CD1c-positive myeloid dendritic cell (primary cell): Measurements from ENCODE around the gene ZNF462.
"Not testable (repeated sequence)": the region's sequence is repeated elsewhere in the genome, so short reads cannot be mapped to it uniquely, and the experiment has no call there.

Experiments used
- DNase-seq: peaks from one replicate; pipeline ENCODE4 v3.0.0-alpha.2; 2016; ENCODE audit errors: extremely low spot score

Gene ZNF462

DNA sequence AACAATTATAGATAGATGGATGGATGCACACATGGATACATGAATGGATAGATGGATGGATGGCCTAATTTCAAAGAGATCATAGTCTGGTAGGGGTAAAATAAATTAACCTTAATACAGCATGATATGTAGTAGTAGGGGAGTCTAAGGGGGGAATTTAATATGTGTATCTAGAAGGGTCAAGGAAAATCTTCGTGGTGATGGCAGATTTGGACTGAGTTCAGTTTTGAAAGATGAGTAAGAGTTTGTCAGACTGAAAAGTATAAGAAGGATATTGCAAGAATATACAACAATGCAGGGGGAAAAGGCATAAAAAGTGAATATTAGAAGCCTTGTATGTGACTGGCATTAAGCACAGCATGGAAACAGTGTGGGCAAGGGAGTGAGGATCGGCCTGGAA, 98.7 kb downstream of the ZNF462 start:
- no peak for DNase-seq

DNA sequence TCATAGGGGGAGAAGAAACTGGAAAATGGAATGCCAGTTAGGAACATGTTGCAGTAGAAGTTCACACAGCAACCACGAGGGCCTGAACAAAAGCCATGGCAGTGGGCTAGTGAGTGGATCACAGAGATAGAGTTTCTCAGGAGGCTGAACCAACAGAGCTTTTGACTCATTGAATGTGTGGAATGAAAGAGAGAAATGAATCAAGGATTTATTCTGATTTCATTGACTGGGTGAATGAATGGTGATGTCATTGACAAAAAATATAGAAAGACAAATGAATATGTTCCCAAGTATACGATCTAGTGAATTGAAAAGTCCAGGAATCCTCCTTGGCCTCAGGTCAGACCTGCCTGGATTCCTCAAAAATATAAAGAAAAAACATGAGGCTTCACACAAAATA, 99.2 kb downstream of the ZNF462 start:
- DNase-seq = no peak

DNA sequence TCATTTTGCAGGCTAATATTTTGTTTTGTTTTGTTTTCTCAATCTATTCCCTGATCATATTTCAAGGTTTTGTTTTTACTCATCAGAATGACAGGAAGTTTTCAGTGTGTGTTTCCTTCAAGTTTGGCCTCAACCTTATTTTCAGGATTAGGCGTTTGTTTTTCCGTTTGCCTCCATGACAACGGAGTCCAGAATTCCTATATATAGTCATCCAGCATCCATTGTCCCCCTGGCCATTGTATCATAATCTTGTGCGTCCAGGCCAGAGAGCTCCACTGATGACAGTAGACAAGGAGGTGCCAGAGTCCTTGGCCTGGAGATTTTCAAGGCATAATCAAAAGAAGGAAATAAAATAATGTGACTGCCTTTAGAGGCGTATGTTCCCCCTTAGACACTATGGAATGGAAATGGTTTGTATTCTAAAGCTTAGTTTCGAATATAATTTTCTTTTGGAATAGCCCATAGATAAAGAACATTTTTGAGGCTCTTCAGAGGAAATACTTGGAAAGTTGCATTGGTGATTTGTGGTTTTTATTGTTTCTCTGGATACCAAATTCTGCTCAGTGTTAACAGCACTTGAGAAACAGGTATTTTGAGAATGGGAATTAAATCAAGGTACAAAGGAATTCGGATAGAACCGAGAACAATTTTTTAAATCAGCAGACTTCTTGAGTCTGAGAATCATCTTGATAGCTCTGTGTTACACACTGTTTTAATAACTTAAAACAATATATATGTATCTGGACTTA, 99.8 kb downstream of the ZNF462 start:
- no peak for DNase-seq

DNA sequence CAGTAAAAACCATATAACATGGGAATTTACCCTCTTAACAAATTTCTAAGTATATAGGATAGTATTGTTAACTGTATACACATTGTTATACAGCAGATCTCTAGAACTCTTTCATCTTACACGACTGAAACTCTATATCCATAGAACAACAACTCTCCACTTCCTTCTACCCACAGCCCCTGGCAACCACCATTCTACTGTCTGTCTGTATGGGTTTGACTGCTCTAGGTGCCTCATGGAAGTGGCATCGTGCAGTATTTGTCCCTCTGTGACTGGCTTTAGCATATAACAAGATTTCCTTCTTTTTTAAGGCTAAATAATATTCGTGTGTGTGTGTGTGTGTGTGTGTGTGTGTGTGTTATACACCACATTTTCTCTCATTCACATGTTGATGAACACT, 100.7 kb downstream of the ZNF462 start:
- no peak for DNase-seq

DNA sequence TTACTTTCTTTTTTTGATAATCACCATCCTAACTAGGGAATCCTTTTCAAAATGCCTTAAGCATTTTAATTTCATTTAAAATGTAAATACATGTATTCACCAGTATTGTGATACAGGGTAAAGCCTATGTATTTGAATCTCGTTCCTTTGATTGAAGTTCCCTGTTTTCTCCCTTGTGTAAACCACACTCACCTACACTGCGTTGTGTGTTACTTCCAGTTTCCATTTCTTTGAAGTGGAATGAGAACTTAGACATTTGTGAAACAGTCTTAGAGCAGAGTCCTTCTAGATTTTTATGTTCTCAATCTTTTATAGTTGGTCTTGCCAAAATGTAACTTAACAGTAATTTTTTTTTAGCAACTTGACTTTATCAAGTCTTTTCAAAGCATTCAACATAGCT, 101.4 kb downstream of the ZNF462 start:
- DNase-seq = no peak

DNA sequence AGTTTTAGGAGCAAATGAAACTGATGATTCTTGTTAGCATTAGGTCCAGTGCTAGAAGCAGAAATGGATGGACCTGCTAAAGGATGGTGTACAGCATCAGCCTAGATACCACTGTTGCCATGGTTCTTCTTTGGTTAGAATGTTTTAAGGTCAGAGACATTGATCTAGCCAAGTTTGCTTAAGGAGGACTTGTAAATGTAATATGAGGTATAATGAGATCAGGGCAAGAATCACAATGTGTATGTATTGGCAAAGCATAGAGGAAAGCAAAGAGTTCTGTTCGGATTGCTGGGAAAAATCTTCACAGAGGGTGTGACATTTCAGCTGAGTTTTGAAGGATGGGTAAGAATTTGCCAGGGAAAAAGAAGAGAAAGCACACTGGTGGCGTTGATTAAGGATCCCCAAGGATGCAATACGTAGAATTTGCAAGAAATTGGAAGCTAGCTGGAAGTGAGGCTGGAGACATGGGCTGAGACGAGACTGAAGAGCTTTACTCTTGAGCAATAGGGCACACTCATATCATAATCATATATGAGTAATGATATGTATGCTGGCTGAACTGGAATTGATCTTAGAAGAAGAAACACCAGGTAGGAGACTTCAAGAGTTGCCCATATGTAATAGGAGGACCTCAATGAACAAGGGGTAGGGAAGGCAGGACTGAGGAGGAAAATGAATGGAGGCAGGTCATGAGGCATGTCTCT, 102.0 kb downstream of the ZNF462 start:
- DNase-seq = no peak

DNA sequence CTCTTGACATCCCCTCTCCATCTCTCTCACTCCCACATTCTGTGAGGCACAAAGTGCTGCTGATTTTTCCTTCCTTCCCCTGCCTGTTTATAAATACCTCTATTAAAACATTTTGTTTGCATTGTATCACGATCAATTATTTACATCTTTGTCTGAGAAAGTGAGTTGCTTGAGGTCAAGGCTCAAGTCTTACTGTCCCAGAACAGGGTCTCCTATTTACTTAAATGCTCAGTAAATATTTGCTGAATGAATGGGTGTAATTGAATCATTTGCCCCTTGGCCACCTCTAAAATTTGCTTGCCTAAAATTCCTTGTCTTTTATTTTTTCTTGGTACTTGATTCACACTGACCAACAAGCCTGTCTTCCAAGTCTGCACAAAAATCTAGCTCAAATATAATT, 103.5 kb downstream of the ZNF462 start:
- no peak for DNase-seq

DNA sequence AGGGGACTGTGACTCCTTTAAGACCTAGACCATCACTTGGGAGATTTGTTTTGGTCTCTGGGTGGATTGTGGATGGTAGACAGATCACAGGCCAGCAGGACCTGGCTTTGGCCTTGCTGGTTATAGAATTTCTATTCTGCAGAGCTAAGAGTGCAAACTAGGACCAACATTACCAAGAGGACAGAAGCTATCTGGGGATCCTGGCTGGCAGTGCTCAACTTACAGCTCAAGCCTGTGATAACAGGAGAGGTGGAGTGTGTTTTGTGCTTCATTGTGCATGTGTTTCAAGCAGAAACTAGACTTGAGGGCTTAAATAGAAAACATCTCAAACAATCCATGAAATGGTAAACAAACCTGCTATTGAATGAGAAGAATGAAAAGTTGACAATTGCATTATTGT, 106.7 kb downstream of the ZNF462 start:
- DNase-seq = no peak

DNA sequence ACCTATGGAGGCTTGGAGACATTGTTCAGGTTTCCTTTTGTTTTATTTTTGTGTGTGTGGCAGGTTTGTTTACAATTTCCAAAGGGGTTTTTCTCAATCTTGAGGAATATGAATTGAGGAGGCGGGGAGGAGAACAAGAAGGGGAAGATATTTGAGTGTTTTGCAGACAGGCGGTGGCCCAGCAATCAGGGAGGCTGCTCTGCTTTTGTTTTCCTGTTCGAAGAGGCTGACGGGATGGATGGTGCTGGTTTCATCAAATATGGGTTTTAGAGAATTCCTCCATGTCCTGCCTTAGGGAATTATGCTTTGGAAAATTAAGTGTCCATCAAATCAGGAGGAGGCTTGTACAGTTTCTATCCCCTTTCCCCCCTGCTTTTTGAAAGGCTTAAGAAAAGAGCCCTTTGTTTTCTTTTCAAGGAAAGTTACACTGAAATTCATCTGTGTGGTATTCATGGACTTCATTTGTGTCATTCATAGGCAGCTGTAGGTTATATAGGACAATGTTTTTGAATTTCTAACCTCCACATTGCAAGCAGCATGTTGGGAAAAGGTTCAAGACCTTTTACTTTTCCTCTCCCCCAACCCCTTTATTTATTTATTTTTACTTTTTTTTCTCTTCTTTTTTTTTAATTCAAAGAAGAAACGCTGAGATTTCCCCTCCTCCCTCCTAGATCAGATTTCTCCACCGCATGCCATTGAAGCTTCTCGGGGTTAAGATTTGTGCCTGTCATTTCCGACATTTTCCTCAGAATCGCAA, 107.4 kb downstream of the ZNF462 start:
- no peak for DNase-seq

DNA sequence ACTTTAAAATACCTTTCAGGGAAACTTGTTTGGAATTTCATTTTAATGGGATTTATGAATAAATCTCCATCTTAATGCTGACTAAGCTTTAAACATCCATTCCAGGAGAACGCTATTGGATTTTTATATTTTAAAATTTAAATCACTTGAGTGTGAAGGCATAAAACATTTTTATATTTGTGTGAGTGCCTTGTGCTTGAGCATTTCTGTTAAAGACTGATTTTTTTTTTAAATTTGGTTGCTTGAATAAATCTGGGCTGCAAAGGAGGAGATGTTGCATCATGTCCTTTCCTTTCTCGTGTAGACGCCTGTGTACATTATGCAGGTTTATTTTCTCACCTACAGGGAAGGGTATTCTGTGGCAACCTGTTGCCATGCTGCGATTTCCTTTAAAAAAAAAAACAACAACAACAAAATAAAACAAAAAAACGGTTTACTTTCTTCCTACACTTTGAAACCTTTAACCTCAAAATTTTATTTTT, 108.1 kb downstream of the ZNF462 start:
- DNase-seq = no peak

DNA sequence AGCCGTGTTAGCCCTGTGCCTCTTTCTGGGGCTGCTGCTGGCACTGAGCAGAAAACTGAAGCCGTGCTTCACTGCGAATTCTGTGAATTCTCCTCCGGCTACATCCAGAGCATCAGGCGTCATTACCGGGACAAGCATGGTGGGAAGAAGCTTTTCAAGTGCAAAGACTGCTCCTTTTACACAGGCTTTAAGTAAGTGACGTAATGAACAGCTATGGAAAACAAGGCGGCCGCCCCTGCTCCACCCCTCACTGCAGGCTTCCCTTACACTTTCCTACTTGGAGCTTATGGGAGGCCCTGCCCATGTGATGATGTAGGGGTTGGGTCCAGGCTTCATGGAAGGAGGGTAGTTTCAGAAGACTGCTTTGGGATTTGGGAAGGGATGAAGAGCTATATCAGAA, 109.1 kb downstream of the ZNF462 start:
- DNase-seq = no peak

DNA sequence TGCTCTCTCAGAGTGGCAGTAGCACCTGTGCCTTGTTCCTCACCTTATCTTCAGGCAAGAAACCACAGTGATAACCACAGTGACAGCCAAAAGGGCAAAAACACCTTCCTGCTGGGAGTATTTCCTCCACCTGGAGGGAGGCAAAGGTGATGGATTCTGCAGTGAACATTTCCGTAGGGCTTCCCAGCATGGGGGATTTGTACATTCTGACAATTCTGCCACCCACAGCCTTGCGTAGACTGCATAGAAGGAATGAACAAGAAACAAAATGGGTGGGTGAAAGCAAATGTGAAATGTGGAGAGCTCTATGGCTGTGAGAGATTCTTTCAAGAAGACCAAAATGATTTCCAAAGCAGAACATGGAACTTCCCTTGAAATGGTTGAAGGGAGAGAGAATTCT, 111.4 kb downstream of the ZNF462 start:
- no peak for DNase-seq

DNA sequence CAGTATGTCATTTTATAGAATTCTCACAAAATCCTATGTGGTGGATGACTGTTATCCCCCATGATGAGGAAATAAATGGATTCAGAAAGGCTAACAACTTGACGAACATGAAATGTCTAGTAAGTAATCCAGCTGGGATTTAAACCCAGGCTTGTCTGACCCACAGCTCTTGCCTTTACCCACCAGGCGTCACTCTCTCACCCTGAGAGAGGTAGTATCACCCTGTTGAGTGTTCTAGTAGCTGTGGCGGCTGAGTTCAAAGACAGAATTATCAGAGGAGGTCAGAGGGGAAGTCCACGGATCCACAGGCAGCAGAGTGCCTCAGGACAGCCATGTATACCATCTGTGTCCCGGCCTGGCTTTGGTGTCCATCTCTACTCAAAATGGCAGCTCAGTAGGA, 113.8 kb downstream of the ZNF462 start:
- no peak for DNase-seq

DNA sequence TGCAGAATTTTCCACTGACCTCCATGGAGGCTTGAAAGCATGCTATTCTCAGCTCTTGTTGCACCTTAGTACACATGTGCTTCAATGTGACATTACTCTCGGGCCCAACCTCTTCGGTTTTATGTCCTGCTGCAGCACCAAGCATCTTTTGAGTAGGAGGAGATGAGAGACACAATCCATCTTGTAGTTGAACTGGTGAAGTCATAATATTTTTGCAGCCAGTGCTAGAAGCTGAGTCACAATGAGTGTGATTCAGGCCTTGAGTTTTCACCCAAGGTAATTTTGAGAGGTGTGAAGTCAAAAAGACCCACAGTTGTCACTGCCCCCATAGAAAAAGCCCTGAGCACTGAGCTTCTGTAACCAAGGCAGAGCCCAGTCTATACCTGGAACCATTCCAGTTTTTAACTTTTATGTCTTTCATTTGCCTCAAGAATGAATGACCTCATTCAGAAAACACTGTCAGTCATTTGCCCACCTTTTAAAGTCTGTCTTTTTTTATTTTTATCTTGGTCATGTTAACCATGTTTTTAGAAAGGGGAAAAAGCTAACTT, 117.7 kb downstream of the ZNF462 start:
- DNase-seq = no peak

DNA sequence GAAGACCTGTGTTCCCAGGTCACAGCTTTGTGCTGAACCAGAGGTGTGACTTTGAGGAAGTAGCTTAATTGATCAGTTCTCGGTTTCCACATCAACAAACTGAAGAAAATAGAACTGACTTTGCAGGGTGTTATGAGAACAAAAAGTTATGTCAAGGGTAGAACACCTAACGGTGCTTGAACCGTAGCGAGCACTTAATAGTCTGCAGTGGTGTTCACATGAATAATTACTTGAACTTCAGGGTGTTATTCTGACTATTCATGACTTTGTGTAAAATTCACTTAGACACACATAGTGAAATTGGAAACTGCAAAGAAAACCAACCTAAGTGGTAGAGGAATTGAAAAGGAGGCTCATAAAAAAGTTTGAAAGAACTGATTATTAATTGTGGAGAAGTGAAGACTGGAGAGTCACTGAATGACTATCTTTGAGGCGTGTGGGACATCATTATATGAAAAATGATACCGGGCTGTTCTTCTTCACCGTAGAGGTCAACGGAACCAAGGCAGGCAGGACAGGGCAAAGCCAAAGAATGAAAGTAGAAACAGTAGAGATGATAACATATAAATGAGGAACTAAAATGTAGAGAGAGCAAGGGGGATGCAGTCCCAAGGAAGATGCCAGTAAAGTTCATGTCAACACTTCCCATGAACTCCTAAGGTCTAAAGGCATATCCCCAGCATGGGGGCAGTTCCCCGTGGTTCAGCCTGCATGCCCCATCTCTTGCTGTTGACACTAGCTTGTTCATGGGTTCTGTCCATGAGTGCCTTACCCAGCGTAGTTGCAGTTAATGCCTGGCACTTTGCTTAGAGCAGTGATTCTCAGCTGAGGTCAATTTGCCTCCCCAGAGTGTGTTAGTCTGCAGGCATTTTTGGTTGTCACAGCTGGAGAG, 118.7 kb downstream of the ZNF462 start:
- DNase-seq = no peak

DNA sequence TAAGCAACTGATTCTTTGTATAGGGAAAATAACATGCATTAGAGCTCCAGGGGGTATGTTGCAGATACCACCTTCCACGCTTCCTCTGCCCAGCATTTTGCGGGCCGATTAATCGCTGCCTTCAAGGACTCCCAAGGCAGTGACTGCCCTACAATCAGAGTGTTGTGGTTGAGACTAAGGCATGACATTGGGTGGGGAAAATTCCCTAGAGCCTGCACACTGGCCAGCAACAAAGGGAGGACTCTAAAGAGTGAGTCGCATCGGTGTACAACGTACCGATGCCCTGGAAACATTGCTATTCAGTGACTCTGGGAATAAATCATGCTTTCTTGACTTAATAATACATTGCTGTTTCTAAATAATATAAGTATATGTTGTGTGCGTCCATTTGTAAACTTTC, 119.7 kb downstream of the ZNF462 start:
- DNase-seq = no peak

DNA sequence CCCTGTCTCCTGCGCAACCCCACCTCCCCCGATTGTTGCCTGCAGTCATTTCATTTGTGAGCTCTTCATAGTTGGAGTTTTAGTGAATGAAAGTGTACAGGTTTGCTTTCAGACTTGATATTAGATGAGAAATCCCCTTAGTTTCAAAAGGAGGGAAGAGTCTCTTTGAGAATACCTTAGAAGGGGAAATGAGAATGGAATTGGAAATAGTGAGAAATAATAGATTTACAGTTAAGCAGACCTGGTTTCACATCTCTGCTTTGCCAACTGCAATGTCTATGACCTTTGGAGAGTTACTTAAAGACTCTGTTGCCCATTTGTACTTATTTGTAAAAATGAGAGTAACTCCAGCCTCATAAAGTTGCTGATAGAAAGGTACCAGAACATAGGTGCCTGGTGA, 120.4 kb downstream of the ZNF462 start:
- no peak for DNase-seq

DNA sequence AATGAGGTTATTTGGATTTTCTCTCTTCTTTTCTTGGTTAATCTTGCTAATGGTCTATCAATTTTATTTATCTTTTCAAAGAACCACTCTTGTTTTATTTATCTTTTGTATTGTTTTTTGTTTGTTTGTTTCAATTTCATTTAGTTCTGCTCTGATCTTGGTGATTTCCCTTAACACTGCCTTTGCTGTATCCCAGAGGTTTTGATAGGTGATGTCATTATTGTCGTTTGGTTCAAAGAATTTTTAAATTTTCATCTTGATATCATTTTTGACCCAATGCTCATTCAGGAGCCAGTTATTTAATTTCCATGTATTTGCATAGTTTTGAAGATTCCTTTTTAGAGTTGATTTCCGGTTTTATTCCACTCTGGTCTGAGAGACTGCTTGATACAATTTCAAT, 126.9 kb downstream of the ZNF462 start:
- not testable (repeated sequence) for DNase-seq

DNA sequence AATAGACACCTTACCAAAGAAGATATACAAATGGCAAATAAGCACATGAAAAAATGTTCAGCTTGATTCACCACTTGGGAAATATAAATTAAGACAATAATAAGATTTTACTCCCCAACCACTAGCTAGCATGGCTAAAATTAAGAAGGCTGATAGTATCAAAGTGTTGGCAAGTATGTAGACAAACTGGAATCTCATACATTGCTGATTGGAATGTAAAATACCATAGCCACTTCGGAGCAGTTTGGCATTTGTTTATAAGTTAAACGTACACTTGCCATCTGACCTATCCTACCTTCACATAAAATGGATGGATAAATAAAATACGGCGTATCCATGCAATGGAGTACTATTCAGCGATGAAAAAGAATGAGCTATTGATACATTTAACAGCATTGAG, 129.2 kb downstream of the ZNF462 start:
- DNase-seq = no peak

DNA sequence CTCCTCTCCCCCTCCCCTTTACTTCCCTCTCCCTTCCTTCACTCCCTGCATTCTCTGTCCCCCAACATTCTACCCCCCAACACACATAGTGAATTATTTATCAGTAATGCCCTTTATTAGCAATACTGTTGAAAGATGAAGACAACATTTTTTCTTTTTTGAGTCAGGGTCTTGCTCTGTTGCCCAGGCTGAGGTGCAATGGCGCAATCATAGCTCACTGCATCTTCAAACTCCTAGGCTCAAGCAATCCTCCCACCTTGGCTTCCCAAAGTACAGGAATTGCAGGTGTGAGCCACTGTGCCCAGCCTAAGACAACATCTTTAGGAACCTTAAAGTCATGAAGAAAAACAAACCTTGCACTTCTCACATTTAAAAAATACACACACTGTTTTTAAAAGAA, 130.6 kb downstream of the ZNF462 start:
- DNase-seq = no peak

DNA sequence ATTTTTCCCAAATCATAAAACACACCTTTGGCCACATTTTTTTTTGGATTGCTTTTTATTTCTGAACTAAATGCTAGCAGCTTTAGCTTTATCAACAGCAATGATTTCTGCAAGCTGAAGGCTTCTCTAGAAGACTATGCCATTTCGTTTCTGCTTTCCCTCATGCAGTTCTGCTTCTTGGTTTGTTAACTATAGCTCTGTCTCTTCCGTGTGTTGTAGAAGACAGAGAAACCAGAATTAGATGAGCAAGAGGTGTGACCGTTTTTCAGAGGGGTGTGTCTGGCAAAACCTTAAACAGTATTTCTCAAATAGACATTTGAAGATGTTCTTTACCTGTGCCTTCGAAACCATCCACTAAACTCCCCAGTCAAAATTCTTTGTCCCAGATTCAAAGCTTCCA, 131.5 kb downstream of the ZNF462 start:
- no peak for DNase-seq
